Activated CD4-positive, alpha-beta T cell treated with anti-CD3 and anti-CD28 coated beads, Interleukin-2, Interleukin-4, amounts not matched to agents 100 ng/mL and 50 ng/mL, durations not matched to agents 16 hours and 8 hours (primary cell): ENCODE measurements around the gene IFI35.
"Not testable (repeated sequence)": the region's sequence is repeated elsewhere in the genome, so short reads cannot be mapped to it uniquely, and the experiment has no call there.

Experiments used
- DNase-seq: peaks from one replicate; pipeline ENCODE4 v3.0.0-alpha.2; 2020; ENCODE audit warnings: low spot score

Gene IFI35

GRCh38 chr17:43024407-43025289 lies 18.1 kb downstream of the IFI35 start, which contains the start of gene RND2:
RND2 (plus strand) TSS chr17:43025231; CDS start chr17:43025348, 117 bp downstream.
- peak; percentile 71 for DNase-seq

DNA sequence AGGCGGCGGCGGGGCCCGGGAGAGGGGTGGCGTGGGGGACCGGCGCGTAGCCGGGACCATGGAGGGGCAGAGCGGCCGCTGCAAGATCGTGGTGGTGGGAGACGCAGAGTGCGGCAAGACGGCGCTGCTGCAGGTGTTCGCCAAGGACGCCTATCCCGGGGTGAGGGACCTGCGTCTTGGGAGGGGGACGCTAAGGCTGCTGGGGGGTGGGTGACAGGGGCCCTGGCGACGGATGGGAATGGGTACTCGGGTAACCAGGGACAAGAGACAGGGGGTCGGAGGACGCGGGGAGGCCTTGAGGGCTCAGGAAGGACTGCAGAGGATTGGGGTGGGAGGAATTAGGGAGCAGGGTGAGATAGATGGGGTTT lies 18.7 kb downstream of the IFI35 start:
- no peak for DNase-seq

GRCh38 chr17:43025766-43026537 lies 19.4 kb downstream of the IFI35 start:
- no peak for DNase-seq

- DNase-seq: no peak
These were observed 20.0 kb downstream of the IFI35 start for GRCh38 chr17:43026595-43026994.

DNA sequence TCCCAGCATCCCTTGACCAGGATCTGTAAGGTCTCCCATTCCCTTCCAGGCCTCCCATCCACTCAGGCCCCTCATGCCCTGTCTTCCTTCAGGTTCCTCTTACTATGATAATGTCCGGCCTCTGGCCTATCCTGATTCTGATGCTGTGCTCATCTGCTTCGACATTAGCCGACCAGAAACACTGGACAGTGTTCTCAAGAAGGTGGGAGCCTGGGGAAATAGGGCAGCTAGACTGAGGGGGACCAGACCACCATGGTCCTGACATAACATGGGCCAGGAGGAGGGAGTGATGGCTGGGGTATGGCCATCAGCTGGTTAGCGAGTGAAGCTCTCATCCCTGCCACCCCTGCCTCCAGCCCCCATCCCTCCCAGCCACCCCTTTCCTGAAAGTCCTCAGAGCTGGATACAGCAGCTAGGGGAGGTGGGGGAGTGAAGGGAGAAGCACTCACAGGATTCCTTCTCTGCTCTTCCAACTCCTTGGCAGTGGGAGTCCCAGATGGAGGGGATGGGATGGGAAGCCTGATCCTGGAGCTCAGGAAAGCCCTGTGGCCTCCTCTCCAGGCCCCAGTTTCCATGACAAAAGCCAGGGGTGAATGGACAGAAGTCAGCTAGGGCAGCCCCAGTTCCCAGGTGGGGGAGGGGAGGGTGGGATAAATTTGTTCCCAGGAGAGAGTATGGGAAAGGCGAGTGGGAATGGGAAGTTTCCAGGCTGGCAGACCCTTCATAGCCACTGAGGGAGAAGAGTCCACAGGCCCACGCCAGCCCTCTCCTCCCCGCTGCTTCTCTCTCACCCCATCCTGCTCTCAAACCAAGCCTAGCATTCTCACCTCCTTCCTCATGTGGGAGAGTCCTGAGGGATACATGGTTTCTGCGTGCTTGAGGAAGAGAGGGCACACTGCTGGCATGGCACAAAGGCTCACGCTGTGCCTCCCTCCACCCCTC lies 20.8 kb downstream of the IFI35 start:
- no peak for DNase-seq

- no peak for DNase-seq
These were observed 21.8 kb downstream of the IFI35 start for GRCh38 chr17:43028221-43028861.

- no peak for DNase-seq
These were observed 23.7 kb downstream of the IFI35 start for GRCh38 chr17:43030137-43030767.

- DNase-seq: no peak
These were observed 25.1 kb downstream of the IFI35 start for GRCh38 chr17:43031666-43032065.

DNA sequence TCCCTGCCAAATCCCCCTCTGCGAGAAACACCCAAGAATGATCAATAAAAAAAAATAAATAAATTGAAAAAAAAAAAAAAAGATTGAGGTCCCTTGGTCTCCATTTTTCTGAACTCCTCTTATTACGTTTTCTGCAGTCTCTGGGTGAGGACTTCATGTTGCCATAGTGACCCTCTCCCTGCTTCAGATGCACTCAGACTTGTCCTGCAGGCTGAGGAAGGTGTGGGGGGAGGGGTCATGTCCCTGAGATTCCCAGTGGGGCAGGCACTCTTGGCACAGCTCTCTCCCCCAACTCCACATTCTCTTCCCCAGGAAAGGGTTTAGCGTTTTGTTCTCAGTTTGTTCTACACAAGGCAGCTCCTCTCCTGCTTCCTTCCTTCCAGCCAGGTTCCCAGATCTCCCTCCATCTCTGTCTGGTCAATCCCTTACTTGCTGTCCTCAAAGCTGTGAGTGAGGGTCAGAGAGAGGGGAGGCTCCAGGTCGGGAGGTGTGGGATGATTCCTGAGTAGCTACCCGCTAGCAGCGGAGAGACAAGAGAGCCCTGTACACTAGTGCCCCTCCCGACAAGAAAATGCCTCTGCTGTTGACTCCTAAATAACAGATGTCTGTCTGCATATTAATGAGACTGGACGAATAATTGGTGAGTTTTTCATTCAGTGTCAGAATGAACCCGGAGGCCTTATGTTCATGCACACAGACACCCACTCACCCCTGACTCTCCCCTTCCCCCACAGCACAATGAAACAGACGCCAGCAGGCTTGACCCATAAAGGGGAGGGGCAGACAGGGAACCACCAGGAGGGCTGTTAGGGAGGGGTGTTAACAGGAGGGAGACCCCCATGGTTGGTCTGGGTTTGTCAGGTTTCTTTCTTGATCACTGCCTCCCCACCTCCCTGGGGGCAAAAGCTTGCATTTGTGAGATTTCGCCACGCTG lies 27.6 kb downstream of the IFI35 start:
- DNase-seq: no peak

- no peak for DNase-seq
These were observed 28.3 kb downstream of the IFI35 start for GRCh38 chr17:43034894-43035293.

DNA sequence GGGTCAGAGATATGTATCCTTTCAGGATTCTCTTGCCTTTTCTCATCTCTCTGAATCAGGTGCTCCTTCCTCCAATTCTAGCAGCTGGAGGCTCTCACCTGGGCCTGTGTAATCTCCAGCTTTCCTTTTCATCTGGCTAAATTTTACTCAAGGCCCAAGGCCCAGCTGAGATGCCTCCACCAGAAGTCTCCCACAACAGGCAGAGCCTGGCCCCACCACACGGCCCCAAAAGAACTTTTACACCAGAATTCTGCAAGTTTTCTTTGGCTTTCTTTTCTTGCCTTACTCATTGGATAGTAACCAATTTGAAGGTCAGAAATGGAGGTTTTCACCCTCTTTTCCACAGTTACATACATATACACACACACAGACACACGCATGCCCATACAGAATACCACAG lies 33.1 kb downstream of the IFI35 start:
- no peak for DNase-seq

GRCh38 chr17:43040655-43041054 lies 34.1 kb downstream of the IFI35 start:
- no peak for DNase-seq

- DNase-seq: no peak
These were observed 35.5 kb downstream of the IFI35 start for GRCh38 chr17:43042025-43042628.

GRCh38 chr17:43043307-43043706 lies 36.7 kb downstream of the IFI35 start:
- no peak for DNase-seq

DNA sequence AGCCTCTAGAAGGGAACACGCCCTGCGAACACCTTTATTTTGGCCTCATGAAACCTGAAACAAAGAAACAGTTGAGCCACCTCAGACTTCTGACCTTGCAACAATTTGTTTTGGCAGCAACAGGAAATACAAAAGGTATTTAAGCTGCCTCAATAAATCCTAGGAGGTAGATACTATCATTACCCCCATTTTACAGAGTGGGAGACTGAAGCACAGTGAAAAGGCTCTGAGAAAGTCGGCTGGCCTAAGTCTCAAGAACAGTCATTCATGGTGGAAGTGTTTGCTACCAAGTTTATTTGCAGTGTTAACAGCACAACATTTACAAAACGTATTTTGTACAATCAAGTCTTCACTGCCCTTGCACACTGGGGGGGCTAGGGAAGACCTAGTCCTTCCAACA lies 37.4 kb downstream of the IFI35 start:
- DNase-seq: no peak

DNA sequence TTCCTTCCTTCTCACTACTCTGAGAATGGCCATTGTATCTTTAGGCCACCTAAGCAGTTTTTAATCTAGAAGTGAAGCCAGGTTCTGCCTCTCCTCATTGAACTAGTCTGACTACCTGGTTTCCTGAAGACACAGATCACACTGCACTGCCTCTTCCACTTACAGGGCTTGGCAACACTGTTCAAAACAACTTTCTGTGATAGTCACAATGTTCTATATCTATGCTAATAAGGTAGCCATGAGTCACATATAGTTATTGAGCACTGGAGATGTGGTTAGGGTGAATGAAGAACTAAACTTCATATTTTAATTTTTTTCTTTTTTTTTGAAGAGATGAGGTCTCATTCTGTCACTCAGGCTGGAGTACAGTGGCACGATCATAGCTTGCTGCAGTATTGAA lies 45.4 kb downstream of the IFI35 start:
- no peak for DNase-seq

- DNase-seq: not testable (repeated sequence)
These were observed 46.4 kb downstream of the IFI35 start for GRCh38 chr17:43053008-43053407.

DNA sequence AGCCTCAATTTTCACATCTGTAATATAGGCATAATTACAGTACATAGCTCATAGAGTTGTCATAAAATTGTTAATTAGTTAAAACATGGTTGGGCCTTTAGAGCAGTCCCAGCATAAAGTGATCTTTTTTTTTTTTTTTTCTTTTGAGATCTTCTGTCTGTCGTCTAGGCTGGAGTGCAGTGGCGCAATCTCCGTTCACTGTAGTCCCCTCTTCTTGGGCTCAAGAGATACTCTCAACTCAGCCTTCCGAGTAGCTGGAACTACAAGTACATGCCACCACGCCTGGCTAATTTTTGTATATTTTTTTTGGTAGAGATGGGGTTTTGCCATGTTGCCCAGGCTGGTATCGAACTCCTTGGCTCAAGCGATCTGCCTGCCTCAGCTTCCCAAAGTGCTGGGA lies 49.5 kb downstream of the IFI35 start:
- no peak for DNase-seq

- DNase-seq: no peak
These were observed 56.5 kb downstream of the IFI35 start for GRCh38 chr17:43062984-43063638.
